Epidermal melanocyte (primary cell): ENCODE data around the gene TAS2R60.
"Not testable (repeated sequence)": the region's sequence is repeated elsewhere in the genome, so short reads cannot be mapped to it uniquely, and the experiment has no call there.

Experiments
- DNase-seq: peaks from one replicate; pipeline ENCODE4 v3.0.0; 2011; ENCODE audit warnings: low spot score; ENCODE audit not compliant: insufficient read length

The TAS2R60 gene

GRCh38 chr7:143472071-143472689, 28.9 kb downstream of the TAS2R60 start:
- DNase-seq = not testable (repeated sequence)

- DNase-seq = no peak
These were observed 34.4 kb downstream of the TAS2R60 start, which contains the start of gene TAS2R41 for GRCh38 chr7:143477501-143478150. TSS of gene TAS2R41 (plus strand) at chr7:143477873. CDS start at chr7:143477873, 0 bp downstream.

GRCh38 chr7:143479055-143479766, 36.0 kb downstream of the TAS2R60 start:
- DNase-seq = no peak

GRCh38 chr7:143480501-143480900, 37.2 kb downstream of the TAS2R60 start:
- DNase-seq = no peak

- no peak for DNase-seq
These were observed 40.9 kb downstream of the TAS2R60 start for GRCh38 chr7:143484119-143484518.

- no peak for DNase-seq
These were observed 41.8 kb downstream of the TAS2R60 start for GRCh38 chr7:143485094-143485493.

GRCh38 chr7:143485500-143485899, 42.2 kb downstream of the TAS2R60 start:
- DNase-seq = no peak

- not testable (repeated sequence) for DNase-seq
These were observed 43.0 kb downstream of the TAS2R60 start for GRCh38 chr7:143486266-143486665.

GRCh38 chr7:143487061-143487460, 43.8 kb downstream of the TAS2R60 start:
- no peak for DNase-seq

GRCh38 chr7:143487566-143487965, 44.3 kb downstream of the TAS2R60 start:
- DNase-seq = no peak

- DNase-seq = no peak
These were observed 47.6 kb downstream of the TAS2R60 start for GRCh38 chr7:143490717-143491306.

- DNase-seq = no peak
These were observed 48.8 kb downstream of the TAS2R60 start for GRCh38 chr7:143492043-143492471.

- no peak for DNase-seq
These were observed 49.8 kb downstream of the TAS2R60 start for GRCh38 chr7:143492799-143493739.

- DNase-seq = no peak
These were observed 50.5 kb downstream of the TAS2R60 start for GRCh38 chr7:143493751-143494150.
